GM12878 (cell line): ENCODE measurements around the gene MSH3. TPM values are rescaled to one million over a fixed set of nuclear protein-coding genes. Genes with fewer than 3 reads are reported as not detected.

ENCODE experiments used
- ATAC-seq: fragments of 200-7000 bp; cut with Tn5 transposase; 3 replicates; pipeline ENCODE4 v1.9.1; 2020; ENCODE audit warnings: mild to moderate bottlenecking, moderate library complexity
- BruUV-seq: library from RNA; stranded (reverse); fragments of 400-500 nt; replicated peaks from 2 replicates; lab custom pipeline; 2021; lab: Mats Ljungman, UMichigan
- CTCF ChIA-PET: fragments of 300-600 bp; sonication (Branson Sonifier 250); formaldehyde crosslinking; extraction: SDS; loops from one replicate; lab custom pipeline; 2021; ENCODE audit warnings: inconsistent platforms; lab: Yijun Ruan, JAX
- POLR2A ChIA-PET: fragments of 350-600 bp; formaldehyde crosslinking; extraction: SDS; loops from one replicate; lab custom pipeline; 2021; ENCODE audit warnings: inconsistent platforms; lab: Charles Lee
- RAD21 ChIA-PET: fragments of 300-600 bp; sonication (Branson Sonifier 250); formaldehyde crosslinking; loops from one replicate; lab custom pipeline; 2023; ENCODE audit warnings: antibody characterized with exemption; ENCODE audit not compliant: unreplicated experiment; lab: Charles Lee
- SMC1A ChIA-PET: fragments of 300-600 bp; sonication (Branson Sonifier 250); formaldehyde crosslinking; loops from one replicate; lab custom pipeline; 2023; ENCODE audit not compliant: unreplicated experiment, uncharacterized antibody; lab: Charles Lee
- DNase-seq: peaks from one replicate; pipeline ENCODE4 v3.0.0-alpha.2; 2011; ENCODE audit warnings: low read depth, low spot score
- FAIRE-seq: peaks from 3 replicates; lab custom pipeline; 2011; peaks lifted over from hg19 to GRCh38; lab: Jason Lieb, UNC
- H2AFZ ChIP-seq: 2 replicates; pipeline ENCODE4 v1.6.0; 2011; ENCODE audit warnings: low read depth, low read length, control low read depth; ENCODE audit not compliant: control insufficient read depth
- H3K27ac ChIP-seq: 2 replicates; pipeline ENCODE4 v1.5.1; 2011; ENCODE audit warnings: control low read depth; ENCODE audit not compliant: control insufficient read depth, insufficient read depth
- H3K27me3 ChIP-seq, 2 experiments: replicated peaks in 1 of 2; 2 replicates each; pipeline versions ENCODE4 v1.6.0 to v1.6.1; 2011; ENCODE audit warnings: low read length in 1 of 2; ENCODE audit not compliant: control insufficient read depth in 2 of 2, insufficient read depth in 2 of 2
- H3K36me3 ChIP-seq, 2 experiments: 2 replicates each; pipeline ENCODE4 v1.5.1; 2011; ENCODE audit warnings: low read length in 1 of 2; ENCODE audit not compliant: control insufficient read depth in 2 of 2, insufficient read depth in 2 of 2
- H3K4me1 ChIP-seq: 2 replicates; pipeline ENCODE4 v1.6.1; 2011; ENCODE audit warnings: mild to moderate bottlenecking, low read length, moderate library complexity, mixed read lengths; ENCODE audit not compliant: control insufficient read depth, insufficient read depth
- H3K4me2 ChIP-seq: 2 replicates; pipeline ENCODE4 v1.6.0; 2011; ENCODE audit warnings: control low read depth; ENCODE audit not compliant: control insufficient read depth, insufficient read depth
- H3K4me3 ChIP-seq: fragments of 200-600 bp; sonication (generic); 2 replicates; pipeline ENCODE4 v1.5.1; 2016
- H3K79me2 ChIP-seq: 2 replicates; pipeline ENCODE4 v1.6.0; 2011; ENCODE audit warnings: low read length; ENCODE audit not compliant: control insufficient read depth, insufficient read depth
- H3K9ac ChIP-seq: 2 replicates; pipeline ENCODE4 v1.8.0; 2011; ENCODE audit warnings: low read length, control low read depth, mixed read lengths; ENCODE audit not compliant: control insufficient read depth, insufficient read depth
- H3K9me3 ChIP-seq: replicated peaks from 3 replicates; pipeline ENCODE4 v1.5.1; 2011; ENCODE audit warnings: mild to moderate bottlenecking, low read length; ENCODE audit not compliant: control insufficient read depth, insufficient read depth
- H4K20me1 ChIP-seq: 2 replicates; pipeline ENCODE4 v1.6.0; 2011; ENCODE audit not compliant: control insufficient read depth, insufficient read depth
- CBX5 ChIP-seq: sonication (generic); IDR thresholded peaks from 2 replicates; pipeline ENCODE4 v1.6.1; 2016; ENCODE audit warnings: low read depth, moderate library complexity, mild to moderate bottlenecking, inconsistent platforms
- CEBPB ChIP-seq, 2 experiments: fragments of 150-350 bp in 1 of 2; IDR thresholded peaks; 2 replicates each; pipeline ENCODE4 v1.6.1; 2012 to 2014; ENCODE audit warnings: low read depth in 2 of 2, low read length in 2 of 2, borderline replicate concordance in 1 of 2, inconsistent platforms in 1 of 2
- CEBPZ ChIP-seq: fragments of 150-350 bp; IDR thresholded peaks from 2 replicates; pipeline ENCODE4 v1.6.1; 2016; ENCODE audit warnings: low read depth, low read length
- FOXK2 ChIP-seq: fragments of 450-650 bp; IDR thresholded peaks from 2 replicates; pipeline ENCODE4 v1.6.1; 2017; ENCODE audit warnings: mild to moderate bottlenecking, moderate library complexity
- IRF5 ChIP-seq: fragments of 450-650 bp; IDR thresholded peaks from 2 replicates; pipeline ENCODE4 v1.6.1; 2017; ENCODE audit warnings: borderline replicate concordance
- PBX3 ChIP-seq: IDR thresholded peaks from 2 replicates; pipeline ENCODE4 v1.6.1; 2011; ENCODE audit warnings: mild to moderate bottlenecking, low read depth, low read length, moderate library complexity; ENCODE audit not compliant: insufficient replicate concordance
- RELA ChIP-seq: fragments of 450-650 bp; IDR thresholded peaks from 2 replicates; pipeline ENCODE4 v1.8.0; 2014; ENCODE audit warnings: borderline replicate concordance; ENCODE audit not compliant: partially characterized antibody
- ZNF274 ChIP-seq: IDR thresholded peaks from one replicate; pipeline ENCODE4 v1.8.0; 2011; ENCODE audit not compliant: insufficient read length, insufficient read depth
- WGBS: methylation state at CpG from one replicate; pipeline ENCODE4 v1.1.6; 2016; ENCODE audit warnings: low lambda C conversion rate; ENCODE audit not compliant: insufficient replicate concordance, insufficient coverage; ENCODE audit errors: missing lambda C conversion rate; 5-methylcytosine and 5-hydroxymethylcytosine counted together
- in situ Hi-C: fragments of 300-500 bp; cut with MboI; formaldehyde crosslinking; loops from 9 replicates; pipeline ENCODE4 v1.14.3; 2018; ENCODE audit warnings: mixed read lengths
- intact Hi-C: fragments of 100-400 bp; cut with micrococcal nuclease; formaldehyde crosslinking; loops from one replicate; pipeline ENCODE4 v1.14.2; 2022; ENCODE audit not compliant: unreplicated experiment
- polyA plus RNA-seq, 11 experiments: library from polyadenylated mRNA; depleted of rRNA in 4 of 11; unstranded in 6 of 11; stranded (reverse) in 5 of 11; fragments of >200 nt; fragmentation: Nextera tagmentation in 4 of 11; fragmentation: Illumina TruSeq in 1 of 11; extraction: Ambion mirVana in 4 of 11; extraction: Trizol in 1 of 11; gene quantifications; 1 replicate in 1 of 11; 2 replicates in 10 of 11; pipeline versions ENCODE4 v1.2.1 to v1.2.3, GENCODE V29; 2011 to 2016; ENCODE audit warnings: inconsistent platforms in 2 of 11, missing spikeins in 2 of 11, low read depth in 1 of 11
- total RNA-seq, 4 experiments: library from RNA; depleted of rRNA in 3 of 4; stranded (reverse); fragments of >200 nt in 3 of 4; fragmentation: Illumina TruSeq in 1 of 4; extraction: Trizol in 1 of 4; gene quantifications; 2 replicates each; pipeline versions ENCODE4 v1.2.1 to v1.2.3, GENCODE V29; 2013 to 2021

MSH3 gene
- total and polyA plus RNA-seq, 10 of the 15 experiments (the other 5 are each of a cell fraction or from before 2014, with no cell fraction given): 4.7 to 17.5 (median 12.2) TPM

- peaks cover 0 to 3% of the 10 kb centered on the region in 2 experiments; a peak in 2 of 4 replicates for H3K36me3 ChIP-seq
- H3K27me3 ChIP-seq: no peaks in the 10 kb centered on the region
- no peak overlapping the region for H3K9ac ChIP-seq
- ATAC-seq: no peak
- no peak overlapping the region for H2AFZ ChIP-seq
- H3K79me2 ChIP-seq: no peaks in the 10 kb centered on the region
- H4K20me1 ChIP-seq: no peaks in the 10 kb centered on the region
- intact Hi-C loops (no loop called here), in situ Hi-C loops (no loop called here)
- ChIA-PET RAD21 (interaction anchor here (1.2 kb wide), 1 partner anchor 14 kb away, joined by 3 read pairs; no protein-coding TSS in a partner anchor), CTCF (interaction anchor here (0.6 to 0.9 kb wide), 4 partner anchors 9 to 1253 kb away, joined by 3 read pairs; no protein-coding TSS in a partner anchor), SMC1A (interaction anchor here (0.8 kb wide), 1 partner anchor 16 kb away, joined by 3 read pairs; no protein-coding TSS in a partner anchor), POLR2A (interaction anchor here (0.5 kb wide), 1 partner anchor 1296 kb away, joined by 3 read pairs; no protein-coding TSS in a partner anchor)
- peak; percentile 38 for FAIRE-seq
- H3K4me2 ChIP-seq: no peak overlapping the region
- 96% methylated on average over 4 of the region's 5 CpGs for WGBS
- no peak overlapping the region for H3K27ac ChIP-seq
- no peaks in the 10 kb centered on the region for H3K4me1 ChIP-seq
- DNase-seq: no peak
- no peak for TF ChIP-seq RELA
- TF ChIP-seq CEBPB (IDR thresholded peaks at IDR 0.05; ENCODE audit: borderline replicate concordance in 1 of 2, low read depth in 2 of 2, low read length in 2 of 2): no peak
- TF ChIP-seq ZNF274: no peak
- no TSS peak for BruUV-seq
- H3K9me3 ChIP-seq: no peaks in the 10 kb centered on the region
- no peak overlapping the region for H3K4me3 ChIP-seq
Measured at GRCh38 chr5:80763873-80764647, 109.6 kb downstream of the MSH3 start.

- H3K4me3 ChIP-seq: no peak overlapping the region
- no peak overlapping the region for H2AFZ ChIP-seq
- H3K79me2 ChIP-seq: no peaks in the 10 kb centered on the region
- H3K9ac ChIP-seq: no peak overlapping the region
- ChIA-PET CTCF (interaction anchor here (0.9 kb wide), 1 partner anchor 1253 kb away, joined by 3 read pairs; no protein-coding TSS in a partner anchor), POLR2A (interaction anchor here (0.5 kb wide), 1 partner anchor 1296 kb away, joined by 3 read pairs; no protein-coding TSS in a partner anchor), SMC1A (interaction anchor here (0.5 to 0.8 kb wide), 2 partner anchors 16 to 131 kb away, joined by 3 read pairs; no protein-coding TSS in a partner anchor), RAD21 (interaction anchor here (1.2 kb wide), 1 partner anchor 13 kb away, joined by 3 read pairs; no protein-coding TSS in a partner anchor)
- intact Hi-C loops: no loop called here
- ATAC-seq (no peak), FAIRE-seq (no peak), DNase-seq (no peak)
- WGBS: 95% methylated on average over 1 of the region's 1 CpG
- H4K20me1 ChIP-seq: no peaks in the 10 kb centered on the region
- in situ Hi-C loops: no loop called here
- H3K9me3 ChIP-seq: no peaks in the 10 kb centered on the region
- no peaks in the 10 kb centered on the region for H3K4me1 ChIP-seq
- H3K36me3 ChIP-seq: peaks cover 0 to 3% of the 10 kb centered on the region in 2 experiments; a peak in 2 of 4 replicates
- no TSS peak for BruUV-seq
- H3K27me3 ChIP-seq: no peaks in the 10 kb centered on the region
- H3K27ac ChIP-seq: no peak overlapping the region
- H3K4me2 ChIP-seq: no peak overlapping the region
- no peak for TF ChIP-seq CEBPZ
- no peak for TF ChIP-seq IRF5
- TF ChIP-seq CBX5: no peak
- no peak for TF ChIP-seq FOXK2
- TF ChIP-seq PBX3: no peak
Measured at GRCh38 chr5:80764786-80765185, 110.3 kb downstream of the MSH3 start.
